Right ventricle myocardium superior (tissue), 1 donor: ENCODE results near the gene MPP2. TPM values are rescaled to one million over a fixed set of nuclear protein-coding genes. Genes with fewer than 3 reads are reported as not detected.

ENCODE experiments used
- ATAC-seq: fragments of 200-7000 bp; cut with Tn5 transposase; one replicate; pipeline ENCODE4 v1.9.1; 2020; ENCODE audit warnings: mild to moderate bottlenecking; ENCODE audit not compliant: poor library complexity
- DNase-seq: peaks from one replicate; pipeline ENCODE4 v3.0.0-alpha.2; 2020
- intact Hi-C: fragments of 100-400 bp; cut with DNase I; formaldehyde crosslinking; loops from one replicate; pipeline ENCODE4 v1.11.2; 2022
- total RNA-seq: library from RNA; stranded (reverse); fragmentation: NEBNext Ultra II Directional; extraction: Animal tissue kit (Norgen Biotek cat#: 25700); gene quantifications from one replicate; pipeline ENCODE4 v1.2.1, GENCODE V29; 2021
- donor health status: DM: no; HTN: yes; CAD: no; lungs with severe emphysema.

Gene MPP2
- total RNA-seq, 1 donor from 2014 or later: 17.1 TPM

DNA sequence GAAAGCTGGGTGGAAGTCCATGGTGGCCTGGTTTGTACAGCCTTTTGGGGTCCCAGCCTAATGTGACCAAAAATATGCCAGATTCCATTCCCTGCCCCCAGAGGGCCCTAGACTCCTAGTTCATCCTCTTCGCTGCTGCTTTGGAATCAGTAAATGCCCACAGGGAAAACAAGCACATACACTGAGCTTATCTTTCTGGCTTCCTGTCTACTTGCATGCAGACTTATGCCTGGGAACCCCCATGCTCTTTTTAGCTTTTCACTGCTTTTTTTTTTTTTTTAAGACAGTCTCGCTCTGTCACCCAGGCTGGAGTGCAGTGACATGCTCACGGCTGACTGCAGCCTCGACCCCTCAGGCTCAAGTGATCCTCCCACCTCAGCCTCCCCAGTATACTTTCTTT is 66.5 kb downstream of the MPP2 start:
- ATAC-seq (peak; percentile 54), DNase-seq (no peak)
- intact Hi-C loops: loop anchor here (10.0 kb wide), 1 partner anchor 146 kb away; no protein-coding TSS in a partner anchor

- DNase-seq (no peak), ATAC-seq (peak; percentile 46)
- intact Hi-C loops: loop anchor here (10.0 kb wide), 1 partner anchor 145 kb away; no protein-coding TSS in a partner anchor
These were observed 67.6 kb downstream of the MPP2 start for GRCh38 chr17:43839670-43840108.

GRCh38 chr17:43834106-43834505 is 73.2 kb downstream of the MPP2 start:
- DNase-seq (no peak), ATAC-seq (no peak)
- intact Hi-C loops: no loop called here

DNA sequence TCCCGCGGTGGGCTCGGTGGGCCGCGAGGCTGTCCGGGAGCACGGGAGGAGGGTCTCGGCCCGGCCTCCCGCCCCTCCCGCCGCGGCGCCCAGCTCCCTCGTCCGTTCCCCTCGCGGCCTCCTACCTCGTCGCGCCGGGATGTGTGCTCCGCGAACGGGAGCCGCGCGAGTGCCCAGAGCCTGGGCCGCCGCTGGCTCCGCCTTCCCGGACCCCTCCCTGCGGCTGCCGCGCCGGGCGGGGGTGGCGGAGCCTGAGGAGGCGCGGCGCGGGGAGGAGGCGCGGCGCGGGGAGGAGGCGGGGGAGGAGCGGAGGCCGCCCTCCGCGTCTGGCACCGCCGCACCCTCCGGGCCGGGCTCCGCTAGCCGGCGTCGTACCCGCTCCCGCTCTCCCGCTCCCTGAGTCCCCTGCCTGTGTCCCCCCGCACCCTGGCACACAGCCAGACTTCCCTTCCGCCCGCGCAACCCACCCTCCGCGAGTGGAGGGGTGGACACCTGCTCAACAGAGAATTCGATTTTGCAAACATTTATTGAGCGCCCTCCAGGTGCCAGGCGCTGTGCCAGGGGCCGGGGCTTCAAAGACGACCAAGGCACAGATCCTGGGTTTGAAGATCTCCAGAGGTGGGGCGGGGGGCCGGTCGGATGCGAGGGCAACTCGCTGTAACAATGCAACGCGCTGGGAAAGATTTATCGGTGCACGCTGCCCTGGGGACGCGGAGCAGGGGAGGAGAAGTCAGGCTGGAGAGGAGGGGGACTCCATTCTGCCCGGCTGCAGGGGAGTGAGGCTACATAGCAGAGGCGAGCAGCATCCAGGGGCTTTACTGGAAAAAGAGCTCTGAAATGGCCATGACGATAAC is 74.1 kb downstream of the MPP2 start, which contains the start of gene MPP3:
Gene MPP3, minus strand, starts transcription at position 171 of the 854 bp plus-strand sequence. CDS start 1,240 bp downstream, outside the sequence.
- intact Hi-C loops: no loop called here
- peak; percentile 84 for DNase-seq
- ATAC-seq: peak; percentile 86

GRCh38 chr17:43832168-43832975 is 75.0 kb downstream of the MPP2 start:
- peak; percentile 81 for DNase-seq
- intact Hi-C loops: no loop called here

GRCh38 chr17:43831633-43832032 is 75.7 kb downstream of the MPP2 start:
- ATAC-seq (peak; percentile 73), DNase-seq (peak; percentile 89)
- intact Hi-C loops: no loop called here

More at GRCh38 chr17:43832168-43832975, 75.0 kb downstream of the MPP2 start:
- ATAC-seq: peak; percentile 65

- no peak for ATAC-seq
These were observed 76.7 kb downstream of the MPP2 start for GRCh38 chr17:43830510-43831140.

DNA sequence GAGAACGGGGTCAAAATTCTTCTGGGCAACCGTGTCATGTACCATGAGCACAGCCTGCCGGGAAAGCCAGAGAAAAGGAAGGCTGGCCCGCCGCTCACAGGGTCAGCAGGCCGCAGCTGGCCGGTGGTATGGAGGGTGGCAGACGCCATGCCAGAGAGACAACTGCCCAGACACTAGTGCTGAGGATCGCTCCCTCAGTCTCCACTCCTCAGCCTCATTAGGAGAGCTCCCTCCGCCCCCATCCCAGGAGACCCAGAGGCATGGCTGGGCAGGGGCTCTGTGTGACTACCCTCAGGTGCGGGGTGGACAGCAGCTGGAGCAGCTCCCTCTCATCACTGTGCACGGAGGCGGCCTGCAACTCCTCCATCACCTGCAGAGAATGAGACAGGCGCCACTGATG is 77.6 kb downstream of the MPP2 start:
- DNase-seq: no peak
- intact Hi-C loops: no loop called here
- no peak for ATAC-seq

More at GRCh38 chr17:43830510-43831140, 76.7 kb downstream of the MPP2 start:
- DNase-seq: no peak
- intact Hi-C loops: no loop called here

DNA sequence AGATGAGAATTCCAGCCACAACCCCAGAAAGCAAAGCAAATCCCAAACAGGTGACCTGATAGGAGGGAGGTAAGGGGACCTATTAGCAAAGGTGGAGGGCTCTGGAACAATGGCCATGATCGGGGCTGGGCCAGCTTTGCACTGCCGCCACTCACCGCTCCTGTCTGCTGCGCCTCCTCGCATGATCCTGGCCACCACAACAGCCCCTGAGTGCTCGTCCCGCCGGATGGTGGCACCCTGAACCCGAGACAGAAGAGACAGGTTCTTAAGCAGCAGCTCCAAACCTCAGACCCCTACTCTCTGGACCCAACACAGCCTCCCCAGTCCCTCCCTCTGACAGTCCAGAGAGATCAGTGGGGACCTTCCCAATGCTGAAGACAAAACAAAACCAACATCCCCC is 79.7 kb downstream of the MPP2 start:
- no peak for DNase-seq
- intact Hi-C loops: no loop called here
- no peak for ATAC-seq

- intact Hi-C loops: no loop called here
- ATAC-seq (no peak), DNase-seq (no peak)
These were observed 81.1 kb downstream of the MPP2 start for GRCh38 chr17:43826206-43826605.

GRCh38 chr17:43825567-43825966 is 81.8 kb downstream of the MPP2 start:
- DNase-seq: no peak
- ATAC-seq: no peak
- intact Hi-C loops: no loop called here

Other genes with a start within 250 kb of the MPP2 start
- gene MEOX1, start 245.6 kb downstream of the MPP2 start, total RNA-seq: 8.5 TPM
- gene SOST, start 148.7 kb downstream of the MPP2 start, total RNA-seq: not detected
- gene DUSP3, start 128.6 kb downstream of the MPP2 start, total RNA-seq: 224 TPM
- gene CFAP97D1, start 127.1 kb downstream of the MPP2 start, total RNA-seq: not detected
- gene MPP3, start 74.4 kb downstream of the MPP2 start, total RNA-seq: 48.5 TPM
- 17.5 TPM for gene CD300LG, start 60.4 kb downstream of the MPP2 start, total RNA-seq
- not detected for gene PPY, start 34.9 kb upstream of the MPP2 start, total RNA-seq
- not detected for gene PYY, start 46.4 kb upstream of the MPP2 start, total RNA-seq
- 0.54 TPM for gene NAGS, start 97.1 kb upstream of the MPP2 start, total RNA-seq
- gene TMEM101, start 107.4 kb upstream of the MPP2 start, total RNA-seq: 21.3 TPM
- 46.1 TPM for gene LSM12, start 159.1 kb upstream of the MPP2 start, total RNA-seq
- 26.0 TPM for gene G6PC3, start 163.2 kb upstream of the MPP2 start, total RNA-seq
- gene HDAC5, start 216.1 kb upstream of the MPP2 start, total RNA-seq: 67.7 TPM
- gene HROB, start 234.4 kb upstream of the MPP2 start, total RNA-seq: 0.59 TPM